ENCODE results near the gene KRT32.

GRCh38 chr17:41439375-41439774, 27.8 kb downstream of the KRT32 start:
- TF ChIP-seq CTCF (IDR thresholded peaks at IDR 0.05), result no peak
- TF ChIP-seq POLR2A (IDR thresholded peaks at IDR 0.05), result no peak
- TF ChIP-seq POLR2AphosphoS5 (IDR thresholded peaks at IDR 0.05), result no peak
